H1 (cell line): ENCODE measurements around the gene ACTA2. TPM values are rescaled to one million over a fixed set of nuclear protein-coding genes. Genes with fewer than 3 reads are reported as not detected.

Source experiments
- CTCF ChIA-PET: fragments of 300-600 bp; sonication (Branson Sonifier 250); formaldehyde crosslinking; loops from one replicate; lab custom pipeline; 2021; ENCODE audit not compliant: partially characterized antibody; lab: Charles Lee
- POLR2A ChIA-PET: fragments of 300-600 bp; sonication (Branson Sonifier 250); formaldehyde crosslinking; loops from one replicate; lab custom pipeline; 2021; ENCODE audit warnings: inconsistent platforms; ENCODE audit not compliant: partially characterized antibody; lab: Charles Lee
- DNase-seq, 2 experiments: peaks; one replicate each; pipeline versions ENCODE4 v3.0.0 to v3.0.0-alpha.2; 2010 to 2022; ENCODE audit warnings: low spot score in 2 of 2, low read depth in 1 of 2, mixed read lengths in 1 of 2
- FAIRE-seq: peaks from 2 replicates; lab custom pipeline; 2011; peaks lifted over from hg19 to GRCh38; lab: Jason Lieb, UNC
- H2AFZ ChIP-seq: 2 replicates; pipeline ENCODE4 v1.8.1; 2012; ENCODE audit warnings: low read length, inconsistent platforms
- H2AK5ac ChIP-seq: 2 replicates; pipeline ENCODE4 v1.6.1; 2013; ENCODE audit warnings: low read depth, low read length
- H2BK120ac ChIP-seq: replicated peaks from 2 replicates; pipeline ENCODE3; 2013; ENCODE audit warnings: low read depth, low read length, inconsistent platforms
- H2BK12ac ChIP-seq: 2 replicates; pipeline ENCODE4 v1.6.1; 2013; ENCODE audit warnings: low read depth, low read length
- H2BK15ac ChIP-seq: 2 replicates; pipeline ENCODE4 v1.6.1; 2013; ENCODE audit warnings: low read length
- H2BK20ac ChIP-seq: 2 replicates; pipeline ENCODE4 v1.6.1; 2013; ENCODE audit warnings: low read length
- H2BK5ac ChIP-seq: 2 replicates; pipeline ENCODE4 v1.6.1; 2013; ENCODE audit warnings: low read depth, low read length
- H3K14ac ChIP-seq: 2 replicates; pipeline ENCODE4 v1.6.1; 2013; ENCODE audit warnings: inconsistent platforms; ENCODE audit not compliant: insufficient read length
- H3K18ac ChIP-seq: 2 replicates; pipeline ENCODE4 v1.6.1; 2013; ENCODE audit warnings: low read length; ENCODE audit errors: extremely low read depth
- H3K23ac ChIP-seq: 2 replicates; pipeline ENCODE4 v1.6.1; 2013; ENCODE audit warnings: inconsistent platforms; ENCODE audit not compliant: insufficient read length
- H3K23me2 ChIP-seq: 2 replicates; pipeline ENCODE4 v1.6.1; 2013; ENCODE audit warnings: low read depth, low read length
- H3K27ac ChIP-seq: 2 replicates; pipeline ENCODE4 v1.6.1; 2011; ENCODE audit warnings: low read depth, low read length, inconsistent platforms
- H3K27me3 ChIP-seq, 4 experiments: replicated peaks in 1 of 4; 1 replicate in 1 of 4; 2 replicates in 3 of 4; pipeline versions ENCODE4 v1.6.1 to v1.8.1; 2011 to 2013; ENCODE audit warnings: low read length in 3 of 4, mild to moderate bottlenecking in 3 of 4, inconsistent platforms in 2 of 4, mixed read lengths in 2 of 4, moderate library complexity in 1 of 4; ENCODE audit not compliant: control insufficient read depth in 3 of 4, insufficient read depth in 3 of 4; ENCODE audit errors: extremely low read depth in 1 of 4
- H3K36me3 ChIP-seq, 4 experiments: 2 replicates each; pipeline versions ENCODE4 v1.6.1 to v1.8.1; 2011 to 2013; ENCODE audit warnings: mild to moderate bottlenecking in 4 of 4, low read length in 3 of 4, moderate library complexity in 2 of 4, control low read depth in 1 of 4, inconsistent platforms in 1 of 4; ENCODE audit not compliant: insufficient read depth in 4 of 4, control insufficient read depth in 2 of 4
- H3K4ac ChIP-seq: replicated peaks from 2 replicates; pipeline ENCODE3; 2013; ENCODE audit warnings: low read length, low read depth, mixed read lengths, inconsistent platforms; ENCODE audit not compliant: insufficient read length
- H3K4me1 ChIP-seq, 4 experiments: replicated peaks in 1 of 4; 1 replicate in 1 of 4; 2 replicates in 3 of 4; pipeline versions ENCODE4 v1.6.1 to v1.8.1; 2011 to 2013; ENCODE audit warnings: low read length in 3 of 4, inconsistent platforms in 2 of 4, mixed read lengths in 1 of 4; ENCODE audit not compliant: insufficient read depth in 4 of 4, control insufficient read depth in 3 of 4
- H3K4me2 ChIP-seq, 2 experiments: 2 replicates each; pipeline versions ENCODE4 v1.6.1 to v1.8.1; 2011 to 2013; ENCODE audit warnings: low read depth in 2 of 2, low read length in 2 of 2, control low read depth in 1 of 2, inconsistent platforms in 1 of 2, mild to moderate bottlenecking in 1 of 2; ENCODE audit not compliant: insufficient read depth in 1 of 2
- H3K4me3 ChIP-seq, 4 experiments: fragments of 200-600, 300-600 bp in 1 of 4; sonication (generic), shearing (Covaris generic), sonication (Bioruptor Twin) in 1 of 4; 2 replicates each; pipeline versions ENCODE4 v1.5.1 to v1.8.1; 2011 to 2016; ENCODE audit warnings: low read length in 4 of 4, low read depth in 3 of 4, control low read depth in 2 of 4, inconsistent platforms in 2 of 4, mild to moderate bottlenecking in 2 of 4, mixed read lengths in 1 of 4, moderate library complexity in 1 of 4; ENCODE audit not compliant: insufficient read depth in 2 of 4; ENCODE audit errors: extremely low read depth in 1 of 4
- H3K56ac ChIP-seq: replicated peaks from 2 replicates; pipeline ENCODE3; 2013; ENCODE audit warnings: low read depth, mild to moderate bottlenecking, mixed read lengths, low read length, inconsistent platforms; ENCODE audit not compliant: insufficient read length
- H3K79me1 ChIP-seq: 2 replicates; pipeline ENCODE4 v1.6.1; 2013; ENCODE audit warnings: low read depth, low read length, control low read depth
- H3K79me2 ChIP-seq, 2 experiments: 2 replicates each; pipeline versions ENCODE4 v1.6.1 to v1.8.1; 2012 to 2013; ENCODE audit warnings: low read length in 2 of 2, mild to moderate bottlenecking in 2 of 2, inconsistent platforms in 1 of 2; ENCODE audit not compliant: insufficient read depth in 2 of 2, control insufficient read depth in 1 of 2
- H3K9ac ChIP-seq, 4 experiments: replicated peaks in 1 of 4; 1 replicate in 1 of 4; 2 replicates in 3 of 4; pipeline versions ENCODE4 v1.6.1 to v1.8.1; 2011 to 2013; ENCODE audit warnings: low read depth in 3 of 4, low read length in 3 of 4, control low read depth in 2 of 4, mild to moderate bottlenecking in 2 of 4, moderate library complexity in 2 of 4, inconsistent platforms in 1 of 4; ENCODE audit errors: extremely low read depth in 1 of 4
- H3K9me3 ChIP-seq, 2 experiments: 2 replicates each; pipeline versions ENCODE4 v1.6.1 to v1.8.1; 2012 to 2013; ENCODE audit warnings: mild to moderate bottlenecking in 2 of 2, moderate library complexity in 2 of 2, control low read depth in 1 of 2, inconsistent platforms in 1 of 2, low read depth in 1 of 2, low read length in 1 of 2, mixed read lengths in 1 of 2; ENCODE audit not compliant: insufficient read depth in 2 of 2
- H4K20me1 ChIP-seq, 2 experiments: replicated peaks in 1 of 2; 2 replicates each; pipeline versions ENCODE3 to v1.8.1; 2011 to 2013; ENCODE audit warnings: inconsistent platforms in 2 of 2, low read length in 2 of 2, mild to moderate bottlenecking in 1 of 2; ENCODE audit not compliant: insufficient read depth in 2 of 2, control insufficient read depth in 1 of 2
- H4K5ac ChIP-seq: 2 replicates; pipeline ENCODE4 v1.6.1; 2013; ENCODE audit warnings: low read length, low read depth, mixed read lengths, inconsistent platforms; ENCODE audit not compliant: insufficient read length
- H4K8ac ChIP-seq: 2 replicates; pipeline ENCODE4 v1.8.0; 2013; ENCODE audit warnings: mild to moderate bottlenecking, moderate library complexity, low read length, inconsistent platforms; ENCODE audit not compliant: insufficient read depth; ENCODE audit errors: extremely low read depth
- H4K91ac ChIP-seq: replicated peaks from 2 replicates; pipeline ENCODE3; 2013; ENCODE audit warnings: low read length, mixed read lengths, inconsistent platforms; ENCODE audit not compliant: insufficient read length
- BCL11A ChIP-seq, 2 experiments: IDR thresholded peaks; one replicate each; pipeline ENCODE4 v1.6.1; 2011; ENCODE audit warnings: low read depth in 2 of 2, low read length in 2 of 2, mild to moderate bottlenecking in 2 of 2
- CBX5 ChIP-seq: fragments of 300-800, 300-1000 bp; sonication (generic); IDR thresholded peaks from 2 replicates; pipeline ENCODE4 v1.7.1; 2016; ENCODE audit warnings: antibody characterized with exemption, low read length, low read depth
- CREB1 ChIP-seq: IDR thresholded peaks from 2 replicates; pipeline ENCODE4 v1.6.1; 2012; ENCODE audit warnings: inconsistent platforms
- CTBP2 ChIP-seq: IDR thresholded peaks from 2 replicates; pipeline ENCODE4 v1.7.0; 2011; ENCODE audit warnings: borderline replicate concordance, mild to moderate bottlenecking, moderate library complexity, mixed read lengths, low read length; ENCODE audit not compliant: insufficient read depth, insufficient read length
- HDAC6 ChIP-seq: IDR thresholded peaks from one replicate; pipeline ENCODE4 v1.7.1; 2012; ENCODE audit warnings: low read depth, mild to moderate bottlenecking, inconsistent platforms, low read length, moderate library complexity
- MAFK ChIP-seq: IDR thresholded peaks from 2 replicates; pipeline ENCODE4 v1.6.1; 2012; ENCODE audit warnings: low read depth, mild to moderate bottlenecking, improper control_type of control experiment, low read length
- POLR2A ChIP-seq, 2 experiments: IDR thresholded peaks; 1 replicate in 1 of 2; 2 replicates in 1 of 2; pipeline ENCODE4 v1.6.1; 2011; ENCODE audit warnings: low read depth in 2 of 2, low read length in 2 of 2, mild to moderate bottlenecking in 2 of 2; ENCODE audit errors: control extremely low read depth in 1 of 2
- RFX5 ChIP-seq: IDR thresholded peaks from 2 replicates; pipeline ENCODE4 v1.6.1; 2011; ENCODE audit warnings: low read depth, low read length, improper control_type of control experiment, borderline replicate concordance
- WGBS, 2 experiments: shearing (Covaris generic) in 1 of 2; methylation state at CpG; one replicate each; pipeline versions ENCODE4 v1.1.6 to v1.1.7; 2013 to 2015; ENCODE audit warnings: low lambda C conversion rate in 2 of 2, mixed read lengths in 2 of 2, inconsistent platforms in 1 of 2, low coverage in 1 of 2, missing lambda C conversion rate in 1 of 2; ENCODE audit not compliant: insufficient replicate concordance in 2 of 2, insufficient coverage in 1 of 2, insufficient read length in 1 of 2; ENCODE audit errors: extremely low coverage in 1 of 2, missing lambda C conversion rate in 1 of 2; 5-methylcytosine and 5-hydroxymethylcytosine counted together
- polyA plus RNA-seq, 7 experiments: library from polyadenylated mRNA; depleted of rRNA in 3 of 7; stranded (reverse) in 5 of 7; unstranded in 2 of 7; fragments of >200 nt in 5 of 7; fragments of 200-250 nt in 2 of 7; gene quantifications; 1 replicate in 5 of 7; 2 replicates in 1 of 7; 4 replicates in 1 of 7; pipeline versions ENCODE4 v1.2.1 to v1.2.3, GENCODE V29; 2011 to 2013; ENCODE audit warnings: missing spikeins in 2 of 7, mixed read lengths in 2 of 7
- total RNA-seq: library from RNA; stranded (reverse); fragmentation: NEBNext Ultra II Directional; extraction: Animal tissue kit (Norgen Biotek cat#: 25700); gene quantifications from 2 replicates; pipeline ENCODE4 v1.2.1, GENCODE V29; 2021

The ACTA2 gene
- total and polyA plus RNA-seq, 2 of the 8 experiments (the other 6 are each of a cell fraction or from before 2014, with no cell fraction given), result 3.5 to 8.9 TPM

GRCh38 chr10:88958721-88959120 is 6.1 kb upstream of the ACTA2 start:
- no peak overlapping the region for H3K18ac ChIP-seq
- no peaks in the 10 kb centered on the region for H3K79me1 ChIP-seq
- H3K36me3 ChIP-seq, result no peaks in the 10 kb centered on the region
- no peak overlapping the region for H3K4me3 ChIP-seq
- H2AFZ ChIP-seq, result no peak overlapping the region
- H4K20me1 ChIP-seq, result no peaks in the 10 kb centered on the region
- H2BK20ac ChIP-seq, result no peak overlapping the region
- ChIA-PET POLR2A (no interaction called here), CTCF (interaction anchor here (1.0 to 1.4 kb wide), 4 partner anchors 10 to 259 kb away, joined by 3 to 5 read pairs (median 3); no protein-coding TSS in a partner anchor)
- no peak overlapping the region for H2BK12ac ChIP-seq
- H4K8ac ChIP-seq, result no peak overlapping the region
- DNase-seq (no peak), FAIRE-seq (no peak)
- no peak overlapping the region for H3K23ac ChIP-seq
- H3K4ac ChIP-seq, result no peak overlapping the region
- no peak overlapping the region for H4K5ac ChIP-seq
- H3K4me1 ChIP-seq, result no peaks in the 10 kb centered on the region
- no peaks in the 10 kb centered on the region for H3K79me2 ChIP-seq
- H4K91ac ChIP-seq, result no peak overlapping the region
- WGBS, 2 experiments, result 91% methylated on average over 6 of the region's 6 CpGs; no CpG with 5 or more reads in 1 of the 2 experiments
- no peaks in the 10 kb centered on the region for H3K9me3 ChIP-seq
- H2BK5ac ChIP-seq, result no peak overlapping the region
- H3K56ac ChIP-seq, result no peak overlapping the region
- H2BK120ac ChIP-seq, result no peak overlapping the region
- no peak overlapping the region for H2BK15ac ChIP-seq
- H2AK5ac ChIP-seq, result no peak overlapping the region
- no peaks in the 10 kb centered on the region for H3K23me2 ChIP-seq
- no peak overlapping the region for H3K9ac ChIP-seq
- H3K14ac ChIP-seq, result no peak overlapping the region
- H3K27ac ChIP-seq, result no peak overlapping the region
- TF ChIP-seq CBX5 (no peak), BCL11A (IDR thresholded peaks at IDR 0.05; ENCODE audit: low read depth in 2 of 2, low read length in 2 of 2) (no peak), POLR2A (IDR thresholded peaks at IDR 0.05; ENCODE audit: control extremely low read depth in 1 of 2, low read depth in 2 of 2, low read length in 2 of 2) (no peak), MAFK (no peak), HDAC6 (no peak), RFX5 (no peak), CTBP2 (no peak), CREB1 (no peak)
- no peaks in the 10 kb centered on the region for H3K27me3 ChIP-seq
- H3K4me2 ChIP-seq, result no peak overlapping the region
